ENCODE results near the gene CLDN4.
A peak's percentile ranks its signal among the peaks of the same experiment; 100 is the strongest.
"Not testable (repeated sequence)": the region's sequence is repeated elsewhere in the genome, so short reads cannot be mapped to it uniquely, and the experiment has no call there.

CLDN4 gene

GRCh38 chr7:73823873-73824592, 6.8 kb upstream of the CLDN4 start:
- DNase-seq: no peak

DNA sequence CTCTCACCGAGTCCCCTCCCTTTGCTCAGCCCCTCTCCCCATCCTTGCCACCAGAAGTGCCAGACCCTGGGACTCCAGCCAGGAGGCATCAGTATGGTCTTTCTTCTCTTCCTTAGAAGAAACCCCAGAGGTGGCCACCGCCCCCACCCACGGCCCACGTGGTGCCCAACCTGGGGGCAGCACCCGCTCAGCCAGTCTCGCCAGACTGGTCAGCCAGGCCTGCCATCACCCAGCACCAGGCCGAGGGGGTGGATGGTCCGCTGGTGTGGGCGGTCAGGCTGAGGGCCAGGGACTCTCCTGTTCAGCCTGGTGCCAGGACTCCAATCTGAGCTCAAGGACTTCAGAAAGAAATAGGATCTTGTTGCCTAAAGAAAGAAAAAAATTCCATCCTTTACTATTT, 5.8 kb upstream of the CLDN4 start:
- no peak for DNase-seq

- DNase-seq: no peak
Measured at GRCh38 chr7:73827567-73828106, 3.2 kb upstream of the CLDN4 start.

- DNase-seq: peak; percentile 36
Measured at GRCh38 chr7:73828107-73828803, 2.5 kb upstream of the CLDN4 start.

DNA sequence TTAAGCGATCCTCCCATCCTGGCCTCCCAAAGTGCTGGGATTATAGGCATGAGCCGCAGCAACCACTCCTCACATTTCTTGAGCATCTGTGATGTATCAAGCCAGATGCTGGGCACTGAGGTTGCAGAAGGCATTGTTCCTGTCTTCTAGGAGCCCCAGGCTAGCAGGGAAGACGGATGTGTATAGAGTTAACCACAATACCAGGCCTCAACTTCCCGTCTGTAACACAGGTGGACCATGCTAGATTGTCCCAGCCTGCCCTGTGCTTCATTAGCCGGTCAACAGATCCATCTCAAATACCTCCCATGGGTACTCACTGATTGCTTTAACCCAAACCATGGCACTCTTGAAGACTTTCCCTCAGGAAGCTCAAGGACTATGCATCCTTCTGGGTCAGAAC, 1.8 kb upstream of the CLDN4 start:
- DNase-seq: no peak

GRCh38 chr7:73829505-73829904, 1.3 kb upstream of the CLDN4 start:
- no peak for DNase-seq

- DNase-seq: no peak
Measured at GRCh38 chr7:73829921-73830680, 695 bp upstream of the CLDN4 start.

DNA sequence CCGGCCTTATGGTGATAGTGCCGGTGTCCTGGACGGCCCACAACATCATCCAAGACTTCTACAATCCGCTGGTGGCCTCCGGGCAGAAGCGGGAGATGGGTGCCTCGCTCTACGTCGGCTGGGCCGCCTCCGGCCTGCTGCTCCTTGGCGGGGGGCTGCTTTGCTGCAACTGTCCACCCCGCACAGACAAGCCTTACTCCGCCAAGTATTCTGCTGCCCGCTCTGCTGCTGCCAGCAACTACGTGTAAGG, 713 bp downstream of the CLDN4 start:
- DNase-seq: no peak

GRCh38 chr7:73831834-73832651, 1.2 kb downstream of the CLDN4 start:
- DNase-seq: no peak

GRCh38 chr7:73832806-73833205, 2.0 kb downstream of the CLDN4 start:
- DNase-seq: no peak

DNA sequence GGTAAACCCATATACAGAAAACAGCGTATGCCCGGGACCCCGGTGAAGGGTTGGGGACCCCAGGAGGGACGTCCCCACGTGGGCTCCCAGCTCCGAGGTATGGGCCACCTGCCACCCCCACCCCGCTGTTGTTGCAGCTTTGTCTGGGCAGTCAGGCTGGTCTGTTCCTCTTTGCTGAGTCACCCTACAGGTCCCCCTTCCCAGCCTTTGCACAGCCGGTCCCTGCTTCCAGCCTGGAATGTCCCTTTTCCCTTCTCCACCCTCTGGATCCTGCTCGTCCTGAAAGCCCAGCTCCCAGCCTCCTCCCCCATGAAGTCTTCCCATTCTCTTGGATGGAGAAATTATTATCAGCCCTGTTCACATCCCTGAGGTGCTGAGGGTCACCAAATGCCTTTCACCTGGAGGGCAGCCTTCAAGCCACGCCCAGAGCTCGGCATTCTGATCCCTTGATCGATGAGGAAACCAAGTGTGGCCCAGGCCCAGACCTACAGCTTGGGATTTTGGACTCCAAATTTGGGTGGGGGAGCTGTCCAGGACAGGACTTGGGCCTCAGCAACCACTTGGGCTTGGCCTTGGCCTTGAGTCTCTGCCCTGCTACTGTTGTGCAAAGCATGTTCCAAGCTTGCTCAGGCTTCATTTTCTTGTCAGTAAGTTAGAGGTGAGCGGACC, 2.6 kb downstream of the CLDN4 start:
- no peak for DNase-seq

- no peak for DNase-seq
Measured at GRCh38 chr7:73834626-73835191, 3.9 kb downstream of the CLDN4 start.

GRCh38 chr7:73837167-73837566, 6.4 kb downstream of the CLDN4 start:
- DNase-seq: not testable (repeated sequence)

DNA sequence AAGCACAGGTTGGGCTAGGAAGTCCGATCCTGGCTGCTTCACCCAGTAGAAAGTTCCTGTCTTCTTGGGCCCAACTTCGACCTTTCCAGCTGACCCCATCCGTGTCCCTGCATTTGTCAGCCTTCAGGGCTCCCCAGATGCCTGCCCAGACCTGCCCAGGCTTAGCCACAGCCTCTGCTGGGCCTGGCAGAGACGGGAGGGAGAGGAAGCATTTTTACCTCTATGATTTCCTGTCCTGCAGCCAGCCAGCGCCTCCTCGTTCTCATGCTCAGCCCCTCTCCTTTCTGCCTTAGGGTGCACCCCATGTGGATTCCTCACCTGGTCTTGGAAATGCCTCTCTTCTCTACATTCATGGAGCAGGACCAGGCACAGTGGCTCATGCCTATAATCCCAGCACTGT, 7.8 kb downstream of the CLDN4 start:
- DNase-seq: no peak

- DNase-seq: no peak
Measured at GRCh38 chr7:73839290-73839689, 8.5 kb downstream of the CLDN4 start.

- no peak for DNase-seq
Measured at GRCh38 chr7:73839743-73840714, 9.2 kb downstream of the CLDN4 start.

DNA sequence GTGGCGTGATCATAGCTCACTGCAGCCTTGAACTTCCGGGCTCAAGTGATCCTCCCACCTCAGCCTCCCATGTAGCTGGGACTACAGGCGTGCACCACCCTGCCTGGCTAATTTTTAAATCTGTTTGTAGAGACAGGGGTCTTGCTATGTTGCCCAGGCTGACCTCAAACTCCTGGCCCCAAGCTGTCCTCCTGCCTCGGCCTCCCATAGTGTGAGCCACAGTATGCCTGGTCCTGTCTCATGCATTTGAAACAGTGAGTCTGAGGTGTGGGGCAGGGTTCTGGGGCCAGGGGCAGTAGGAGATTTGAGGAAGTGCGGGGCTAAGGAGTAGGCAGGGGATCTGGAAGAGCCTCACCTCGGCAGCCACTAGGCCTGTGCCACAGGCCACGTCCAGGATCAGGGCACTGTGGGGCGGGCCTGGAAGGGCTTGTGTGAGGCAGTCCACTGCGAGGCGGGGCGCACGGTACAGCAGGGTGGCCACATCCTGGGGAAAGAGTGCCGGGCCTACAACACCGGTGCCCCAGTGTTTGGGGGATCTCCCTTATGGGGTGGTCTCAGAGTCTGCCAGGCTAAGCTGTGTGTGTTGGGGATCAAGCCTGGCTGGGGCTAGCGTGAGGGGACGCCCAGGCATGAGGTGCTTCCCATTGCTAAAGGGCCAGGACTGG, 10.1 kb downstream of the CLDN4 start:
- no peak for DNase-seq

GRCh38 chr7:73841689-73842066, 10.9 kb downstream of the CLDN4 start:
- DNase-seq: no peak

GRCh38 chr7:73842067-73842976, 11.5 kb downstream of the CLDN4 start, which contains the start of gene METTL27:
METTL27 (minus strand) TSS chr7:73842516; CDS start chr7:73842140, 376 bp downstream.
- DNase-seq: peak; percentile 94

Measured in fibroblast of upper back skin (primary cell).